H7 (cell line): Measurements from ENCODE around the gene PAX9. TPM values are rescaled to one million over a fixed set of nuclear protein-coding genes. Genes with fewer than 3 reads are reported as not detected.

Experiments
- DNase-seq: peaks from one replicate; pipeline ENCODE4 v3.0.0; 2012
- H3K27me3 ChIP-seq: 2 replicates; pipeline ENCODE4 v1.6.0; 2011; ENCODE audit warnings: mild to moderate bottlenecking, low read length; ENCODE audit not compliant: control insufficient read depth, insufficient read depth
- H3K36me3 ChIP-seq: replicated peaks from 2 replicates; pipeline ENCODE4 v1.5.1; 2011; ENCODE audit warnings: low read length; ENCODE audit not compliant: control insufficient read depth, insufficient read depth
- H3K4me3 ChIP-seq: 2 replicates; pipeline ENCODE4 v1.5.1; 2011; ENCODE audit warnings: low read depth, mild to moderate bottlenecking, control low read depth, low read length, moderate library complexity; ENCODE audit not compliant: insufficient read depth
- total RNA-seq: library from RNA; depleted of rRNA; stranded (reverse); fragments of >200 nt; shearing (Covaris generic); gene quantifications from 2 replicates; pipeline ENCODE4 v1.2.3, GENCODE V29; 2014; rRNA removed

The PAX9 gene
- total RNA-seq, 1 experiment from 2014 or later = not detected

- H3K4me3 ChIP-seq = no peak overlapping the region
- H3K36me3 ChIP-seq = no peaks in the 10 kb centered on the region
- no peaks in the 10 kb centered on the region for H3K27me3 ChIP-seq
- no peak for DNase-seq
Observed at GRCh38 chr14:36721877-36722276, 60.2 kb downstream of the PAX9 start.

DNA sequence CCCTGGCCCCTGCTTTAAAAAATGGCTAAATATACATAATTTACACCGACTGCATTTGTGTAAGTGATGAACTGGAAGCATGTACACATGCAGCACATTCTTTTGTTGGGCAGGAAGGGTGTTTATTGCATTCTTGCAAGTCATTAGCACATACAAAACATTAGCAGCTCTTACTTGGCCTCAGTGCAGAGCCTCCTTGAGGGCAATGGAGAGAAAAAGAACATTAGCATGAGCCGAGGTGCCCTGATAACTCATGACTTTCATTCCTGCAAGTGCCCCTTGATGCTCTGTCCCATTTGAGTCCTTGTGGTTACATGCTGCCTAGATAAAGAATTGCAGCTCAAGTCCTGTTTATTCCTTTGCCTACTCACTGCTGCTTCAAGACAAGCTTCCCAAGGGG, 61.9 kb downstream of the PAX9 start:
- DNase-seq = no peak
- no peaks in the 10 kb centered on the region for H3K27me3 ChIP-seq
- no peaks in the 10 kb centered on the region for H3K36me3 ChIP-seq
- no peak overlapping the region for H3K4me3 ChIP-seq

DNA sequence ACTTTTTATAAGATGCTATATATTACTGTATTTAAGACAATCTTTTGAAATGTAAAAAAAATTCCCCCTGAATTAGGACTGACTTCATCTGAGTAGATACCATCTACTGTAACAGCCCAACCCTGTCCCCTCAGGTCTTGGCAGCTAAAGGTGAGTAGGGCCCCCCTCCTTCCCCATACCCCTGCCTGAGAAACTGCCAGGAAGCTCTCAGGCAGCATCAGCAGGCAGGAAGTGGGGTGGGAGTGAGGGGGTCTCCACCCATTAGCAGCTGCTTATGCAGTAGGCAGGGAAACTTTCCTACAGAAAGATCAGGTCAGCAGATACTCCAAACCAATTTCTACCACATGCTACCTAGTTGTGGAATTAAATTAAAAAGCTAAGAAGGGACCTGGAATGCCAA, 62.5 kb downstream of the PAX9 start:
- peak; percentile 32 for DNase-seq
- no peaks in the 10 kb centered on the region for H3K36me3 ChIP-seq
- no peak overlapping the region for H3K4me3 ChIP-seq
- H3K27me3 ChIP-seq = no peaks in the 10 kb centered on the region

DNA sequence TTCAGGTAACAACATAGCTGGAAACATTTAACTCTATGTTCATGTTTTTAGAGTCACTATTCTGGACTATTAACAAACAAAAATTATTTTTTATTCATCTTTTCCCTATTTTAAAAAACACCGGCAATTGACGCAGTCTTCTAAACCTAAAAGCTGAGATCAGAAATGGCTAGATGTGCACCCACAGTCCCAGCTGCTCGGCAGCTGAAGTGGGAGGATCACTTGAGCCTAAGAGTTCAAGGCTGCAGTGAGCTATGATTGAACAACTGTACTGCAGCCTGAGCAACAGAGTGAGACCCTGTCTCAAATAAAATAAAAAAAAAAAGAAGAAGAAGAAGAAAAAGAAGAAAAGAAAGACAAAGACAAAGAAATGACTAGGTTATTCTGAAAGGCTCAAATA, 64.5 kb downstream of the PAX9 start:
- Histone ChIP-seq H3K4me3 (no peak overlapping the region), H3K36me3 (no peaks in the 10 kb centered on the region), H3K27me3 (no peaks in the 10 kb centered on the region)
- no peak for DNase-seq

Other genes starting within 250 kb of the PAX9 start
- 0.78 and 1.7 TPM in 2 replicates for gene NKX2-1, start 141.6 kb upstream of the PAX9 start, total RNA-seq
- not detected in 2 replicates for gene NKX2-8, start 79.2 kb upstream of the PAX9 start, total RNA-seq